Psoas muscle (tissue), 8 donors: Measurements from ENCODE around the gene RRAS2. TPM values are rescaled to one million over a fixed set of nuclear protein-coding genes. Genes with fewer than 3 reads are reported as not detected.

Experiments
- ATAC-seq, 4 donors: fragments of 200-7000 bp; cut with Tn5 transposase; one replicate each; pipeline ENCODE4 v1.9.1; 2020; ENCODE audit warnings: moderate library complexity in 3 of 4, mild to moderate bottlenecking in 2 of 4
- DNase-seq, 2 donors: peaks; one replicate each; pipeline ENCODE4 v3.0.0-alpha.2; 2020
- H3K27ac ChIP-seq: fragments of 200-600 bp; one replicate; pipeline ENCODE4 v1.8.0; 2022
- H3K27me3 ChIP-seq, 3 donors: fragments of 200-600 bp in 1 of 3; one replicate each; pipeline versions ENCODE4 v1.6.1 to v1.8.0; 2013 to 2022; ENCODE audit warnings: low read length in 2 of 3, mild to moderate bottlenecking in 2 of 3, moderate library complexity in 1 of 3; ENCODE audit not compliant: insufficient read depth in 3 of 3
- H3K36me3 ChIP-seq, 2 donors: fragments of 200-600 bp in 1 of 2; one replicate each; pipeline versions ENCODE4 v1.6.1 to v1.8.0; 2013 to 2022; ENCODE audit warnings: low read depth in 1 of 2, mild to moderate bottlenecking in 1 of 2, moderate library complexity in 1 of 2; ENCODE audit not compliant: insufficient read depth in 1 of 2
- H3K4me1 ChIP-seq: fragments of 200-600 bp; one replicate; pipeline ENCODE4 v1.8.0; 2022
- H3K4me3 ChIP-seq: fragments of 200-600 bp; one replicate; pipeline ENCODE4 v1.8.0; 2022; ENCODE audit warnings: mild to moderate bottlenecking
- H3K9me3 ChIP-seq: fragments of 200-600 bp; one replicate; pipeline ENCODE4 v1.8.0; 2022
- WGBS, 3 donors: extraction: QIAGEN DNeasy Blood & Tissue Kit; methylation state at CpG; one replicate each; pipeline versions ENCODE4 v1.1.6 to v1.1.7; 2013; 5-methylcytosine and 5-hydroxymethylcytosine counted together
- intact Hi-C, 2 donors: fragments of 100-400 bp; cut with DNase I; formaldehyde crosslinking; loops; one replicate each; pipeline versions ENCODE4 v1.11.0 to v1.14.2; 2022
- polyA plus RNA-seq, 3 donors: library from polyadenylated mRNA; stranded (reverse); fragments of 200-250 nt; gene quantifications; one replicate each; pipeline ENCODE4 v1.2.3, GENCODE V29; 2013
- total RNA-seq, 4 donors: library from RNA; stranded (reverse); fragmentation: NEBNext Ultra II Directional in 2 of 4; extraction: Animal tissue kit (Norgen Biotek cat#: 25700) in 2 of 4; gene quantifications; one replicate each; pipeline versions ENCODE4 v1.2.1 to v1.2.4, GENCODE V29; 2021 to 2023
- TF ChIP-seq, protein P1 (sequence below): fragments of 200-600 bp; IDR thresholded peaks from one replicate; pipeline ENCODE4 v1.8.0; 2022; ENCODE audit warnings: antibody characterized with exemption
- donor health status: healthy with polysubstance abuse.
- donor health status: DM: no; HTN: no; CAD: no; lungs with moderate emphysema.
- donor health status: Bipolar disorder and iron deficiency.
- donor health status: healthy.
- donor health status: DM: yes; HTN: yes; CAD: no.
- donor health status: DM: no; HTN: no; CAD: no.
- donor health status: DM: no; HTN: no; CAD: no.
- donor health status: DM: yes; HTN: yes; CAD: no.

Gene RRAS2
- total and polyA plus RNA-seq, 7 donors = 44.3 to 89.8 (median 54.0) TPM

- Histone ChIP-seq H3K4me1 (peaks cover 33% of the 10 kb centered on the region), H3K27ac (no peak overlapping the region), H3K9me3 (no peaks in the 10 kb centered on the region), H3K36me3 (no peaks in the 10 kb centered on the region), H3K27me3 (no peaks in the 10 kb centered on the region), H3K4me3 (no peak overlapping the region)
- intact Hi-C loops = no loop called here
- no peak for DNase-seq
- 48 to 62% (median 52%) methylated on average over 2 of the region's 2 CpGs for WGBS, 3 donors
- peak; percentile 57 to 79 (median 72) for ATAC-seq
- TF ChIP-seq, protein P1, sequence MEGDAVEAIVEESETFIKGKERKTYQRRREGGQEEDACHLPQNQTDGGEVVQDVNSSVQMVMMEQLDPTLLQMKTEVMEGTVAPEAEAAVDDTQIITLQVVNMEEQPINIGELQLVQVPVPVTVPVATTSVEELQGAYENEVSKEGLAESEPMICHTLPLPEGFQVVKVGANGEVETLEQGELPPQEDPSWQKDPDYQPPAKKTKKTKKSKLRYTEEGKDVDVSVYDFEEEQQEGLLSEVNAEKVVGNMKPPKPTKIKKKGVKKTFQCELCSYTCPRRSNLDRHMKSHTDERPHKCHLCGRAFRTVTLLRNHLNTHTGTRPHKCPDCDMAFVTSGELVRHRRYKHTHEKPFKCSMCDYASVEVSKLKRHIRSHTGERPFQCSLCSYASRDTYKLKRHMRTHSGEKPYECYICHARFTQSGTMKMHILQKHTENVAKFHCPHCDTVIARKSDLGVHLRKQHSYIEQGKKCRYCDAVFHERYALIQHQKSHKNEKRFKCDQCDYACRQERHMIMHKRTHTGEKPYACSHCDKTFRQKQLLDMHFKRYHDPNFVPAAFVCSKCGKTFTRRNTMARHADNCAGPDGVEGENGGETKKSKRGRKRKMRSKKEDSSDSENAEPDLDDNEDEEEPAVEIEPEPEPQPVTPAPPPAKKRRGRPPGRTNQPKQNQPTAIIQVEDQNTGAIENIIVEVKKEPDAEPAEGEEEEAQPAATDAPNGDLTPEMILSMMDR = no peak
These were observed 29.3 kb downstream of the RRAS2 start for GRCh38 chr11:14329702-14330101.

GRCh38 chr11:14327116-14327515 is 31.9 kb downstream of the RRAS2 start:
- no peaks in the 10 kb centered on the region for H3K36me3 ChIP-seq
- ATAC-seq (no peak), DNase-seq (no peak)
- H3K27me3 ChIP-seq = no peaks in the 10 kb centered on the region
- TF ChIP-seq, protein P1 = no peak
- H3K4me1 ChIP-seq = peaks cover 40% of the 10 kb centered on the region
- intact Hi-C loops = no loop called here
- no peaks in the 10 kb centered on the region for H3K9me3 ChIP-seq
- H3K4me3 ChIP-seq = no peak overlapping the region
- no peak overlapping the region for H3K27ac ChIP-seq

DNA sequence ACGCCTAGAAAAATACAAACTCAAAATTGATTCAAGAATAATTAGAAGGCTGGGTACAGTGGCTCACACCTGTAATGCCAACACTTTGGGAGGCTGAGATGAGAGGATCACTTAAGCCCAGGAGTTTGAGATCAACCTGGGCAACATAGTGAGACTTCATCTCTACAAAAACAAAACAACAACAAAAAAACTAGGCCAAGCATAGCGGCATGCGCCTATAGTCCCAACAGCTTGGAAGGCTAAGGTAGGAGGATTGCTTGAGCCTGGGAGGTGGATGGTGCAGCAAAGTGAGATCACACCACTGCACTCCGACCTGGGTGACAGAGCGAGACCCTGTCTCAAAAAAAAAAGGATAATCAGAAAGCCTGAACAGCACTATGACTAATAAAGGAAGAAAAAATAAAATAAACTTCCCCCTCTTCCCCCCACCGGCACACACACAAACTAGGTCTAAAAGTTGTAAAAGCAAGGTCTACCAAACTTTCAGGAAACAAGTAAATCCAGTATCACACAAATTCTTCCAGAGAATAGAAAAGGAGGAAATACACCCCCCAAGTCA is 35.8 kb downstream of the RRAS2 start:
- no peaks in the 10 kb centered on the region for H3K36me3 ChIP-seq
- H3K4me1 ChIP-seq = peaks cover 44% of the 10 kb centered on the region
- H3K9me3 ChIP-seq = no peaks in the 10 kb centered on the region
- no peak for DNase-seq
- 92 to 96% (median 95%) methylated on average over 6 of the region's 6 CpGs for WGBS, 3 donors
- intact Hi-C loops = no loop called here
- ATAC-seq = no peak
- H3K27me3 ChIP-seq = no peaks in the 10 kb centered on the region
- TF ChIP-seq, protein P1 = no peak
- H3K4me3 ChIP-seq = no peak overlapping the region
- no peak overlapping the region for H3K27ac ChIP-seq

- intact Hi-C loops = no loop called here
- no peak overlapping the region for H3K27ac ChIP-seq
- peaks cover 44% of the 10 kb centered on the region for H3K4me1 ChIP-seq
- DNase-seq (no peak), ATAC-seq (no peak)
- no peak overlapping the region for H3K4me3 ChIP-seq
- TF ChIP-seq, protein P1 = no peak
- no peaks in the 10 kb centered on the region for H3K27me3 ChIP-seq
- no peaks in the 10 kb centered on the region for H3K36me3 ChIP-seq
- no peaks in the 10 kb centered on the region for H3K9me3 ChIP-seq
- WGBS, 3 donors = 78 to 90% (median 83%) methylated on average over 2 of the region's 2 CpGs
These were observed 36.5 kb downstream of the RRAS2 start for GRCh38 chr11:14322510-14322909.

DNA sequence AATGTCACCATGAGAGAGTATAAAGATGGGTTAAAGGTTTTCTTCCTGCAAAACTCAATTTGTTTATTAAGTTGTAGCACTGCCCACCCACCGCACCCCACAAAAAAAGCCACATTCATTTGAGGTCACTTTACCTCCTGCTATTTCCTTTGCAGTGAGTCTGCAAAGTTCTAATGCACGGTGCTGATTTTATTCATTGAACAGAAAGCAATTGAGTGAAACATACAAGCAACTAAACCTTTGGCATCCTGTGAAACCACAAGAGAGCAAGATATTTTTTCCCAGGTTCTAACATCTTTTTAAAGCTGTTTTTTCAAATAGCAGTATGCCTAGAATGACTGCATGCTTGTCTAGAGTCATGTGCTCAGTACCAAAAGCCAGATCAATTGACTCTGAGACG is 39.0 kb downstream of the RRAS2 start:
- intact Hi-C loops = no loop called here
- no peaks in the 10 kb centered on the region for H3K36me3 ChIP-seq

More for the DNA sequence above, 39.0 kb downstream of the RRAS2 start:
- TF ChIP-seq, protein P1 = no peak
- Histone ChIP-seq H3K4me1 (peaks cover 31% of the 10 kb centered on the region), H3K27me3 (no peaks in the 10 kb centered on the region), H3K4me3 (no peak overlapping the region), H3K27ac (no peak overlapping the region), H3K9me3 (no peaks in the 10 kb centered on the region)
- ATAC-seq (no peak), DNase-seq (no peak)
- WGBS, 3 donors = 60 to 67% (median 65%) methylated on average over 3 of the region's 3 CpGs
